Islet precursor cell (in vitro differentiated cells): Measurements from ENCODE around the gene H2AZ1.
"Not testable (repeated sequence)": the region's sequence is repeated elsewhere in the genome, so short reads cannot be mapped to it uniquely, and the experiment has no call there.

Experiments used
- DNase-seq: peaks from one replicate; pipeline ENCODE4 v3.0.0-alpha.2; 2018

H2AZ1 gene

GRCh38 chr4:99949999-99950912 lies at the start of gene H2AZ1:
Gene H2AZ1, minus strand, starts transcription at chr4:99950275. Its CDS starts 105 bp downstream, at chr4:99950170.
- peak; percentile 100 for DNase-seq

GRCh38 chr4:99998062-99998867 lies 48.2 kb upstream of the H2AZ1 start:
- DNase-seq = no peak

- DNase-seq = no peak
Measured at GRCh38 chr4:99991741-99992140, 41.7 kb upstream of the H2AZ1 start.

- no peak for DNase-seq
Measured at GRCh38 chr4:99987681-99988080, 37.6 kb upstream of the H2AZ1 start.

GRCh38 chr4:99986792-99987191 lies 36.7 kb upstream of the H2AZ1 start:
- no peak for DNase-seq

GRCh38 chr4:99983289-99983943 lies 33.3 kb upstream of the H2AZ1 start:
- no peak for DNase-seq

- no peak for DNase-seq
Measured at GRCh38 chr4:99979872-99980271, 29.8 kb upstream of the H2AZ1 start.

GRCh38 chr4:99971453-99972111 lies 21.5 kb upstream of the H2AZ1 start:
- no peak for DNase-seq

GRCh38 chr4:99968330-99968729 lies 18.3 kb upstream of the H2AZ1 start:
- peak; percentile 68 for DNase-seq

GRCh38 chr4:99966692-99967091 lies 16.6 kb upstream of the H2AZ1 start:
- DNase-seq = no peak

GRCh38 chr4:99965674-99966350 lies 15.7 kb upstream of the H2AZ1 start:
- no peak for DNase-seq

- DNase-seq = no peak
Measured at GRCh38 chr4:99965173-99965572, 15.1 kb upstream of the H2AZ1 start.

GRCh38 chr4:99961711-99962110 lies 11.6 kb upstream of the H2AZ1 start:
- no peak for DNase-seq

- DNase-seq = no peak
Measured at GRCh38 chr4:99960648-99961047, 10.6 kb upstream of the H2AZ1 start.

GRCh38 chr4:99958207-99958606 lies 8.1 kb upstream of the H2AZ1 start:
- not testable (repeated sequence) for DNase-seq

- no peak for DNase-seq
Measured at GRCh38 chr4:99950913-99951254, 809 bp upstream of the H2AZ1 start.

- DNase-seq = peak; percentile 96
Measured at GRCh38 chr4:99949034-99949998, 759 bp downstream of the H2AZ1 start.

GRCh38 chr4:99947608-99948007 lies 2.5 kb downstream of the H2AZ1 start:
- DNase-seq = no peak

- DNase-seq = no peak
Measured at GRCh38 chr4:99947190-99947578, 2.9 kb downstream of the H2AZ1 start.

GRCh38 chr4:99946356-99947189 lies 3.5 kb downstream of the H2AZ1 start, which contains the start of gene DNAJB14:
Gene DNAJB14, minus strand, starts transcription at chr4:99946618. Its CDS starts 47 bp downstream, at chr4:99946571.
- DNase-seq = peak; percentile 88
